HEK293 (cell line): ENCODE results near the gene ETV6.

ENCODE experiments used
- CTCF ChIA-PET: fragments of 350-600 bp; formaldehyde crosslinking; extraction: SDS; loops from one replicate; lab custom pipeline; 2021; ENCODE audit warnings: antibody characterized with exemption; lab: Yijun Ruan, JAX
- POLR2A ChIA-PET: fragments of 300-600 bp; formaldehyde crosslinking; extraction: SDS; loops from one replicate; lab custom pipeline; 2020; ENCODE audit warnings: antibody characterized with exemption, inconsistent platforms; lab: Yijun Ruan, JAX
- H3K27ac ChIP-seq: fragments of 200-500 bp; sonication (Bioruptor generic); 2 replicates; pipeline ENCODE4 v1.5.1; 2014; ENCODE audit warnings: low read depth, low read length, control low read depth, inconsistent platforms; ENCODE audit errors: extremely low read depth
- H3K36me3 ChIP-seq, 2 experiments: fragments of 200-500 bp in 1 of 2; sonication (Bioruptor generic) in 1 of 2; 1 replicate in 1 of 2; 2 replicates in 1 of 2; pipeline ENCODE4 v1.5.1; 2014 to 2017; ENCODE audit warnings: inconsistent platforms in 2 of 2, low read length in 2 of 2; ENCODE audit not compliant: control insufficient read depth in 2 of 2, insufficient read depth in 1 of 2
- H3K4me1 ChIP-seq: fragments of 200-500 bp; sonication (Bioruptor generic); 2 replicates; pipeline ENCODE4 v1.5.1; 2014; ENCODE audit warnings: mild to moderate bottlenecking, low read length, inconsistent platforms; ENCODE audit not compliant: control insufficient read depth, insufficient read depth
- H3K4me3 ChIP-seq: 2 replicates; pipeline ENCODE4 v1.5.1; 2011; ENCODE audit warnings: low read depth, mild to moderate bottlenecking, control low read depth, low read length, moderate library complexity
- H3K9me3 ChIP-seq: fragments of 200-500 bp; sonication (Bioruptor generic); 2 replicates; pipeline ENCODE4 v1.5.1; 2014; ENCODE audit warnings: low read depth, low read length, inconsistent platforms; ENCODE audit not compliant: control insufficient read depth, insufficient read depth
- GLI4 ChIP-seq: fragments of 450-650 bp; formaldehyde crosslinking; IDR thresholded peaks from 2 replicates; pipeline ENCODE4 v1.5.1; 2016; ENCODE audit warnings: missing biosample characterization, missing genetic modification characterization
- HIC1 ChIP-seq: fragments of 450-650 bp; formaldehyde crosslinking; IDR thresholded peaks from 2 replicates; pipeline ENCODE4 v1.5.1; 2016; ENCODE audit warnings: missing biosample characterization, missing genetic modification characterization
- HOXA7 ChIP-seq: sonication (generic); formaldehyde crosslinking; IDR thresholded peaks from 2 replicates; pipeline ENCODE4 v1.8.1; 2022; ENCODE audit warnings: missing genetic modification reagents, borderline replicate concordance
- HOXD13 ChIP-seq: sonication (generic); formaldehyde crosslinking; IDR thresholded peaks from 2 replicates; pipeline ENCODE4 v1.8.0; 2022; ENCODE audit warnings: missing genetic modification reagents, borderline replicate concordance
- MYNN ChIP-seq: fragments of 450-650 bp; formaldehyde crosslinking; IDR thresholded peaks from 2 replicates; pipeline ENCODE4 v1.5.1; 2016; ENCODE audit warnings: missing biosample characterization, missing genetic modification characterization, borderline replicate concordance
- PRDM1 ChIP-seq: fragments of 450-650 bp; formaldehyde crosslinking; IDR thresholded peaks from 2 replicates; pipeline ENCODE4; 2016; ENCODE audit warnings: missing biosample characterization, missing genetic modification characterization
- RBAK ChIP-seq: fragments of 450-650 bp; formaldehyde crosslinking; IDR thresholded peaks from 2 replicates; pipeline ENCODE4 v1.5.1; 2016; ENCODE audit warnings: missing biosample characterization, missing genetic modification characterization
- SETDB1 ChIP-seq: IDR thresholded peaks from one replicate; pipeline ENCODE4 v1.6.1; 2017; ENCODE audit warnings: mild to moderate bottlenecking, low read length, moderate library complexity, mixed read lengths; ENCODE audit not compliant: insufficient read length
- ZBTB20 ChIP-seq: fragments of 450-650 bp; formaldehyde crosslinking; IDR thresholded peaks from 2 replicates; pipeline ENCODE4 v1.5.1; 2016; ENCODE audit warnings: missing biosample characterization, missing genetic modification characterization
- ZNF132 ChIP-seq: fragments of 450-650 bp; formaldehyde crosslinking; IDR thresholded peaks from 2 replicates; pipeline ENCODE4 v1.5.1; 2017; ENCODE audit warnings: missing biosample characterization, missing genetic modification characterization, borderline replicate concordance
- ZNF140 ChIP-seq: fragments of 450-650 bp; formaldehyde crosslinking; IDR thresholded peaks from 2 replicates; pipeline ENCODE4 v1.5.1; 2016; ENCODE audit warnings: missing biosample characterization, missing genetic modification characterization
- ZNF202 ChIP-seq: fragments of 450-650 bp; formaldehyde crosslinking; IDR thresholded peaks from 2 replicates; pipeline ENCODE4 v1.5.1; 2016; ENCODE audit warnings: missing biosample characterization, missing genetic modification characterization, borderline replicate concordance
- ZNF211 ChIP-seq: fragments of 450-650 bp; formaldehyde crosslinking; IDR thresholded peaks from 2 replicates; pipeline ENCODE4 v1.5.1; 2016; ENCODE audit warnings: low read depth, missing biosample characterization, missing genetic modification characterization
- ZNF26 ChIP-seq: fragments of 450-650 bp; formaldehyde crosslinking; IDR thresholded peaks from 2 replicates; pipeline ENCODE4 v1.5.1; 2016; ENCODE audit warnings: missing biosample characterization, missing genetic modification characterization
- ZNF311 ChIP-seq: fragments of 450-650 bp; formaldehyde crosslinking; IDR thresholded peaks from 2 replicates; pipeline ENCODE4 v1.5.1; 2017; ENCODE audit warnings: missing biosample characterization, missing genetic modification characterization, borderline replicate concordance
- ZNF366 ChIP-seq: fragments of 450-650 bp; formaldehyde crosslinking; conservative IDR thresholded peaks from 2 replicates; pipeline ENCODE4 v1.5.1; 2016; ENCODE audit warnings: missing biosample characterization, missing genetic modification characterization
- ZNF37A ChIP-seq: fragments of 450-650 bp; IDR thresholded peaks from 2 replicates; pipeline ENCODE4 v1.5.1; 2018; ENCODE audit warnings: missing biosample characterization, missing genetic modification characterization
- ZNF433 ChIP-seq: fragments of 450-650 bp; formaldehyde crosslinking; IDR thresholded peaks from 2 replicates; pipeline ENCODE4 v1.5.1; 2016; ENCODE audit warnings: missing biosample characterization, missing genetic modification characterization, low read depth
- ZNF473 ChIP-seq: fragments of 450-650 bp; formaldehyde crosslinking; IDR thresholded peaks from 2 replicates; pipeline ENCODE4 v1.5.1; 2017; ENCODE audit warnings: missing biosample characterization, missing genetic modification characterization
- ZNF513 ChIP-seq: fragments of 450-650 bp; IDR thresholded peaks from 2 replicates; pipeline ENCODE4 v1.5.1; 2018; ENCODE audit warnings: missing biosample characterization, missing genetic modification characterization
- ZNF530 ChIP-seq: fragments of 450-650 bp; formaldehyde crosslinking; IDR thresholded peaks from 2 replicates; pipeline ENCODE4 v1.5.1; 2016; ENCODE audit warnings: low read depth, missing biosample characterization, missing genetic modification characterization
- ZNF544 ChIP-seq: fragments of 450-650 bp; formaldehyde crosslinking; IDR thresholded peaks from 2 replicates; pipeline ENCODE4 v1.5.0; 2017; ENCODE audit warnings: missing biosample characterization, missing genetic modification characterization
- ZNF549 ChIP-seq: fragments of 450-650 bp; IDR thresholded peaks from 2 replicates; pipeline ENCODE4 v1.5.1; 2018; ENCODE audit warnings: missing biosample characterization, missing genetic modification characterization, mild to moderate bottlenecking, inconsistent platforms, moderate library complexity
- ZNF560 ChIP-seq: fragments of 450-650 bp; formaldehyde crosslinking; IDR thresholded peaks from 2 replicates; pipeline ENCODE4 v1.5.1; 2017; ENCODE audit warnings: missing biosample characterization, missing genetic modification characterization, borderline replicate concordance
- ZNF600 ChIP-seq: fragments of 450-650 bp; formaldehyde crosslinking; IDR thresholded peaks from 2 replicates; pipeline ENCODE4 v1.5.1; 2016; ENCODE audit warnings: missing biosample characterization, missing genetic modification characterization
- ZNF623 ChIP-seq: fragments of 450-650 bp; formaldehyde crosslinking; IDR thresholded peaks from 2 replicates; pipeline ENCODE4 v1.5.1; 2016; ENCODE audit warnings: missing biosample characterization, missing genetic modification characterization
- ZNF658 ChIP-seq: fragments of 450-650 bp; formaldehyde crosslinking; IDR thresholded peaks from 2 replicates; pipeline ENCODE4; 2016; ENCODE audit warnings: missing biosample characterization, missing genetic modification characterization
- ZNF76 ChIP-seq: fragments of 450-650 bp; formaldehyde crosslinking; IDR thresholded peaks from 2 replicates; pipeline ENCODE4; 2016; ENCODE audit warnings: low read depth, missing biosample characterization, missing genetic modification characterization, borderline replicate concordance
- ZSCAN16 ChIP-seq: fragments of 450-650 bp; formaldehyde crosslinking; IDR thresholded peaks from 2 replicates; pipeline ENCODE4 v1.5.1; 2016; ENCODE audit warnings: missing biosample characterization, missing genetic modification characterization

The ETV6 gene

GRCh38 chr12:11902525-11902875 is 253.0 kb downstream of the ETV6 start:
- TF ChIP-seq HOXA7 (CRISPR knock-in tag) (no peak), ZNF544 (tag by site-specific recombination) (no peak), ZNF140 (tag by site-specific recombination) (no peak), PRDM1 (tag by site-specific recombination) (no peak), ZNF76 (no peak), ZNF513 (tag by site-specific recombination) (no peak), ZNF311 (tag by site-specific recombination) (no peak), ZNF473 (tag by site-specific recombination) (no peak), RBAK (tag by site-specific recombination) (no peak), ZNF366 (tag by site-specific recombination) (no peak), HOXD13 (CRISPR knock-in tag) (no peak), ZNF433 (tag by site-specific recombination) (no peak), SETDB1 (no peak), ZNF549 (tag by site-specific recombination) (no peak), ZNF37A (tag by site-specific recombination) (no peak)
- Histone ChIP-seq H3K36me3 (no peaks in the 10 kb centered on the region), H3K4me3 (no peak overlapping the region), H3K4me1 (no peaks in the 10 kb centered on the region), H3K27ac (no peak overlapping the region), H3K9me3 (no peaks in the 10 kb centered on the region)
- ChIA-PET POLR2A (no interaction called here), CTCF (no interaction called here)

- Histone ChIP-seq H3K27ac (no peak overlapping the region), H3K9me3 (no peaks in the 10 kb centered on the region), H3K4me1 (no peaks in the 10 kb centered on the region), H3K4me3 (no peak overlapping the region), H3K36me3 (no peaks in the 10 kb centered on the region)
- CTCF ChIA-PET, result interaction anchor here (1.2 kb wide), 1 partner anchor 9 kb away, joined by 3 read pairs; no protein-coding TSS in a partner anchor
- TF ChIP-seq ZNF132 (tag by site-specific recombination) (no peak), PRDM1 (tag by site-specific recombination) (no peak), MYNN (no peak), ZNF530 (tag by site-specific recombination) (no peak), ZNF658 (tag by site-specific recombination) (no peak), HIC1 (tag by site-specific recombination) (no peak), ZNF560 (tag by site-specific recombination) (no peak), ZNF600 (tag by site-specific recombination) (no peak)
- POLR2A ChIA-PET, result no interaction called here
Observed at GRCh38 chr12:11904124-11904523, 254.7 kb downstream of the ETV6 start.

- Histone ChIP-seq H3K9me3 (no peaks in the 10 kb centered on the region), H3K27ac (no peak overlapping the region), H3K36me3 (no peaks in the 10 kb centered on the region), H3K4me1 (no peaks in the 10 kb centered on the region), H3K4me3 (no peak overlapping the region)
- TF ChIP-seq ZNF202 (tag by site-specific recombination) (no peak), GLI4 (tag by site-specific recombination) (no peak), ZNF26 (tag by site-specific recombination) (no peak), ZNF623 (tag by site-specific recombination) (no peak), ZBTB20 (tag by site-specific recombination) (no peak), ZSCAN16 (tag by site-specific recombination) (no peak), ZNF211 (tag by site-specific recombination) (no peak)
- CTCF ChIA-PET, result no interaction called here
- POLR2A ChIA-PET, result no interaction called here
Observed at GRCh38 chr12:11905534-11905933, 256.1 kb downstream of the ETV6 start.
